ENCODE measurements around the gene ALKBH6.

DNA sequence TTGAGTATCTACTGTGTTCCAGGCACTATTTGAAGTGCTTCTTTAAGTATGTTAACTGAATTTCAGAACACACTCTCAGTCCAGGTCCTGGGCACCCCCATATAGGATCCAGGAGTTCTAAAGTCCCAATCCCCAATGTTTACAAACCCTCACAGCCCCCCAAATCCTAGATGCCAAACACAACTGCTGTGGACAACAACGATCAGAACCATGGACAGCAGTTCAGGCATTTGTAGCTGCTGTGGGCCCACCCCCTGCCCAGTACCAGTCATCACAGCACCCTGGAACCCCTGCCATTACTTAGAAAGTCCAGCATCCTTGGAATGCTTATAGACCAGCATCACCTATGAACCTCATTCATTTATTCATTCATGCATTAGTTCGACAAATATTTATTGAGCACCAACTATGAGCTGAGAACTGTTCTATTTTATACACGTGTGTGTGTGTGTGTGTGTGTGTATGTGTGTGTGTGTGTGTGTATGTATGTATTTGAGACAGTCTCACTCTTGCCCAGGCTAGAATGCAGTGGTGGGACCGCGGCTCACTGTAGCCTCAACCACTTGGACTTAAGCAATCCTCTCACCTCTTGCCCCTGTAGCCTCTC, 38.3 kb downstream of the ALKBH6 start:
- TF ChIP-seq, protein P1, sequence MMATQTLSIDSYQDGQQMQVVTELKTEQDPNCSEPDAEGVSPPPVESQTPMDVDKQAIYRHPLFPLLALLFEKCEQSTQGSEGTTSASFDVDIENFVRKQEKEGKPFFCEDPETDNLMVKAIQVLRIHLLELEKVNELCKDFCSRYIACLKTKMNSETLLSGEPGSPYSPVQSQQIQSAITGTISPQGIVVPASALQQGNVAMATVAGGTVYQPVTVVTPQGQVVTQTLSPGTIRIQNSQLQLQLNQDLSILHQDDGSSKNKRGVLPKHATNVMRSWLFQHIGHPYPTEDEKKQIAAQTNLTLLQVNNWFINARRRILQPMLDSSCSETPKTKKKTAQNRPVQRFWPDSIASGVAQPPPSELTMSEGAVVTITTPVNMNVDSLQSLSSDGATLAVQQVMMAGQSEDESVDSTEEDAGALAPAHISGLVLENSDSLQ (IDR thresholded peaks at IDR 0.05), result no peak
- TF ChIP-seq BHLHE40 (IDR thresholded peaks at IDR 0.05; ENCODE audit: borderline replicate concordance), result no peak
- TF ChIP-seq ARNT (IDR thresholded peaks at IDR 0.05), result no peak
